ENCODE data around the gene TIGD3.

The TIGD3 gene

GRCh38 chr11:65390996-65391395 lies 36.4 kb downstream of the TIGD3 start:
- FAIRE-seq: no peak

- no peak for FAIRE-seq
Observed at GRCh38 chr11:65392186-65392829, 37.8 kb downstream of the TIGD3 start.

GRCh38 chr11:65392899-65393298 lies 38.3 kb downstream of the TIGD3 start:
- no peak for FAIRE-seq

- FAIRE-seq: no peak
Observed at GRCh38 chr11:65393513-65394079, 39.0 kb downstream of the TIGD3 start.

GRCh38 chr11:65394125-65394536 lies 39.6 kb downstream of the TIGD3 start:
- FAIRE-seq: no peak

- FAIRE-seq: no peak
Observed at GRCh38 chr11:65395961-65396530, 41.5 kb downstream of the TIGD3 start.

- FAIRE-seq: no peak
Observed at GRCh38 chr11:65396769-65397745, 42.5 kb downstream of the TIGD3 start.

GRCh38 chr11:65398362-65398910 lies 43.9 kb downstream of the TIGD3 start:
- FAIRE-seq: no peak

- no peak for FAIRE-seq
Observed at GRCh38 chr11:65399249-65399648, 44.7 kb downstream of the TIGD3 start.

- FAIRE-seq: no peak
Observed at GRCh38 chr11:65399845-65400244, 45.3 kb downstream of the TIGD3 start.

- FAIRE-seq: no peak
Observed at GRCh38 chr11:65400307-65401072, 45.9 kb downstream of the TIGD3 start.

- no peak for FAIRE-seq
Observed at GRCh38 chr11:65401073-65401802, 46.7 kb downstream of the TIGD3 start.

GRCh38 chr11:65401803-65402248 lies 47.3 kb downstream of the TIGD3 start:
- no peak for FAIRE-seq

GRCh38 chr11:65402790-65403189 lies 48.2 kb downstream of the TIGD3 start:
- no peak for FAIRE-seq

- no peak for FAIRE-seq
Observed at GRCh38 chr11:65403607-65404121, 49.1 kb downstream of the TIGD3 start.

GRCh38 chr11:65404210-65404609 lies 49.7 kb downstream of the TIGD3 start:
- FAIRE-seq: no peak

- no peak for FAIRE-seq
Observed at GRCh38 chr11:65404638-65405339, 50.2 kb downstream of the TIGD3 start.
